ENCODE results near the gene MEAF6.

DNA sequence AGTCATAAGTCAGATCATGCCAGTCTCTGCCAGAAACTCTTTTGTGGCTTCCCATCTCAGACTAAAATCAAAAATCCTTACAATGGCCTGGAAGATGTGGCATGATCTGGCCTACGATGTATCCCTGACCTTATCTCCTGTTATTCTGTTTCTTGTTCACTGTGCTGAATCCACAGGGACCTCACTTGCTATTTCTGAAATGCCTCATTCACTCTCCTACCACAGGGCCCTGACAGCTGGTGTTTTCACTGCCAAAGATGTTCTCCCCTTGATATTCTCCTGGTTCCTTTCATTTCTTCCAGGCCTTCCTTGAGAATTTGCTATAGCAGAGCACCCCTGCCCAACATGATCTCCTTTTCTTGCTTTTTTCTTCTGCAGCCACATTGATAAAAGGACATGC is 43.8 kb upstream of the MEAF6 start:
- TF ChIP-seq, protein P1, sequence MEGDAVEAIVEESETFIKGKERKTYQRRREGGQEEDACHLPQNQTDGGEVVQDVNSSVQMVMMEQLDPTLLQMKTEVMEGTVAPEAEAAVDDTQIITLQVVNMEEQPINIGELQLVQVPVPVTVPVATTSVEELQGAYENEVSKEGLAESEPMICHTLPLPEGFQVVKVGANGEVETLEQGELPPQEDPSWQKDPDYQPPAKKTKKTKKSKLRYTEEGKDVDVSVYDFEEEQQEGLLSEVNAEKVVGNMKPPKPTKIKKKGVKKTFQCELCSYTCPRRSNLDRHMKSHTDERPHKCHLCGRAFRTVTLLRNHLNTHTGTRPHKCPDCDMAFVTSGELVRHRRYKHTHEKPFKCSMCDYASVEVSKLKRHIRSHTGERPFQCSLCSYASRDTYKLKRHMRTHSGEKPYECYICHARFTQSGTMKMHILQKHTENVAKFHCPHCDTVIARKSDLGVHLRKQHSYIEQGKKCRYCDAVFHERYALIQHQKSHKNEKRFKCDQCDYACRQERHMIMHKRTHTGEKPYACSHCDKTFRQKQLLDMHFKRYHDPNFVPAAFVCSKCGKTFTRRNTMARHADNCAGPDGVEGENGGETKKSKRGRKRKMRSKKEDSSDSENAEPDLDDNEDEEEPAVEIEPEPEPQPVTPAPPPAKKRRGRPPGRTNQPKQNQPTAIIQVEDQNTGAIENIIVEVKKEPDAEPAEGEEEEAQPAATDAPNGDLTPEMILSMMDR (IDR thresholded peaks at IDR 0.05 in 8 of 11, conservative IDR thresholded peaks at IDR 0.05 in 3 of 11): no peak
- TF ChIP-seq POLR2A (IDR thresholded peaks at IDR 0.05) (no peak), POLR2AphosphoS5 (IDR thresholded peaks at IDR 0.05) (no peak)

Measured in spleen (tissue), 7 donors.